A549 (cell line): Measurements from ENCODE around the gene RPS23. TPM values are rescaled to one million over a fixed set of nuclear protein-coding genes. Genes with fewer than 3 reads are reported as not detected.

Experiments used
- ATAC-seq, 2 experiments: fragments of 200-7000 bp in 1 of 2; fragments of >200 bp in 1 of 2; cut with Nextera tagmentation in 1 of 2; cut with Tn5 transposase in 1 of 2; 3 replicates each; pipeline versions ENCODE4 v1.8.0 to v1.9.1; 2018 to 2020; ENCODE audit warnings: mild to moderate bottlenecking in 1 of 2, moderate library complexity in 1 of 2
- CTCF ChIA-PET: fragments of 300-600 bp; sonication (Branson Sonifier 250); formaldehyde crosslinking; extraction: SDS; loops from one replicate; lab custom pipeline; 2021; ENCODE audit warnings: antibody characterized with exemption, inconsistent platforms; lab: Yijun Ruan, JAX
- POLR2A ChIA-PET: fragments of 350-600 bp; formaldehyde crosslinking; extraction: SDS; loops from one replicate; lab custom pipeline; 2021; ENCODE audit warnings: antibody characterized with exemption, inconsistent platforms; lab: Yijun Ruan, JAX
- DNase-seq, 2 experiments: peaks; one replicate each; pipeline versions ENCODE4 v3.0.0 to v3.0.0-alpha.2; 2011 to 2016; ENCODE audit warnings: low read depth in 1 of 2, low spot score in 1 of 2
- FAIRE-seq: peaks from 2 replicates; lab custom pipeline; 2011; peaks lifted over from hg19 to GRCh38; lab: Jason Lieb, UNC
- H3K27ac ChIP-seq, 2 experiments: fragments of >200 bp; sonication (Bioruptor Twin); formaldehyde crosslinking; 3 replicates each; pipeline ENCODE4 v1.5.1; 2016 to 2017
- H3K4me1 ChIP-seq: fragments of >200 bp; sonication (Bioruptor Twin); formaldehyde crosslinking; 3 replicates; pipeline ENCODE4 v1.6.1; 2016
- H3K4me2 ChIP-seq: fragments of >200 bp; sonication (Bioruptor Twin); formaldehyde crosslinking; 3 replicates; pipeline ENCODE4 v1.6.1; 2016
- H3K4me3 ChIP-seq: fragments of >200 bp; sonication (Bioruptor Twin); formaldehyde crosslinking; 3 replicates; pipeline ENCODE4 v1.5.1; 2016
- H3K9me3 ChIP-seq: fragments of >200 bp; sonication (Bioruptor Twin); formaldehyde crosslinking; 3 replicates; pipeline ENCODE4 v1.6.1; 2016
- ATOH8 ChIP-seq: fragments of 250-450 bp; sonication (Bioruptor Pico); IDR thresholded peaks from 2 replicates; pipeline ENCODE4 v1.5.0; 2020; ENCODE audit warnings: low read depth, mild to moderate bottlenecking, moderate library complexity
- BHLHE40 ChIP-seq: IDR thresholded peaks from 2 replicates; pipeline ENCODE4 v1.6.1; 2012; ENCODE audit warnings: low read depth, low read length, inconsistent platforms
- CEBPB ChIP-seq, 2 experiments: fragments of >200 bp in 1 of 2; sonication (Bioruptor Twin) in 1 of 2; formaldehyde crosslinking in 1 of 2; IDR thresholded peaks; 2 replicates each; pipeline ENCODE4 v1.6.1; 2012 to 2016
- CHD2 ChIP-seq: fragments of 150-350 bp; IDR thresholded peaks from 2 replicates; pipeline ENCODE4 v1.6.1; 2014; ENCODE audit warnings: low read length; ENCODE audit not compliant: partially characterized antibody
- EHF ChIP-seq: fragments of 250-450 bp; sonication (Bioruptor Pico); IDR thresholded peaks from 2 replicates; pipeline ENCODE4 v1.5.0; 2020; ENCODE audit warnings: mild to moderate bottlenecking
- EHMT2 ChIP-seq: fragments of 200-600 bp; sonication (generic); IDR thresholded peaks from 2 replicates; pipeline ENCODE4 v1.6.1; 2016; ENCODE audit warnings: antibody characterized with exemption, low read depth, mild to moderate bottlenecking, moderate library complexity
- ELK1 ChIP-seq: fragments of 150-350 bp; IDR thresholded peaks from 2 replicates; pipeline ENCODE4 v1.6.1; 2014; ENCODE audit warnings: low read depth, mild to moderate bottlenecking, low read length
- EP300 ChIP-seq, 2 experiments: fragments of >200 bp; sonication (Bioruptor Twin); formaldehyde crosslinking; IDR thresholded peaks; 2 replicates in 1 of 2; 3 replicates in 1 of 2; pipeline ENCODE4 v1.6.1; 2016 to 2017
- FOXS1 ChIP-seq: fragments of 250-450 bp; sonication (Bioruptor Pico); IDR thresholded peaks from 2 replicates; pipeline ENCODE4 v1.5.0; 2020; ENCODE audit warnings: mild to moderate bottlenecking, moderate library complexity
- GATA3 ChIP-seq: IDR thresholded peaks from 2 replicates; pipeline ENCODE4 v1.6.1; 2012; ENCODE audit warnings: borderline replicate concordance
- HDAC2 ChIP-seq: fragments of 200-600 bp; sonication (generic); IDR thresholded peaks from 2 replicates; pipeline ENCODE4 v1.6.1; 2016
- HES2 ChIP-seq: fragments of >200 bp; sonication (Bioruptor Twin); formaldehyde crosslinking; IDR thresholded peaks from 2 replicates; pipeline ENCODE4 v1.6.1; 2016
- HEYL ChIP-seq: fragments of 250-450 bp; sonication (Bioruptor Pico); IDR thresholded peaks from 2 replicates; pipeline ENCODE4 v1.8.0; 2021; ENCODE audit warnings: mild to moderate bottlenecking, moderate library complexity
- HMGXB4 ChIP-seq: fragments of 250-450 bp; sonication (Bioruptor Pico); IDR thresholded peaks from 2 replicates; pipeline ENCODE4 v1.5.0; 2021; ENCODE audit warnings: mild to moderate bottlenecking, moderate library complexity, borderline replicate concordance
- HOXA7 ChIP-seq: fragments of 250-450 bp; sonication (Bioruptor Pico); IDR thresholded peaks from 2 replicates; pipeline ENCODE4 v1.5.0; 2020; ENCODE audit warnings: mild to moderate bottlenecking, moderate library complexity
- HOXB5 ChIP-seq: fragments of 250-450 bp; sonication (Bioruptor Pico); IDR thresholded peaks from 2 replicates; pipeline ENCODE4 v1.5.0; 2020; ENCODE audit warnings: mild to moderate bottlenecking, moderate library complexity
- JUN ChIP-seq, 2 experiments: fragments of >200 bp; sonication (Bioruptor Twin); formaldehyde crosslinking; IDR thresholded peaks; 2 replicates in 1 of 2; 3 replicates in 1 of 2; pipeline ENCODE4 v1.6.1; 2016 to 2017
- MAFK ChIP-seq: fragments of 450-650 bp; IDR thresholded peaks from 2 replicates; pipeline ENCODE4 v1.6.1; 2014; ENCODE audit not compliant: partially characterized antibody
- MAZ ChIP-seq: fragments of 150-350 bp; IDR thresholded peaks from 2 replicates; pipeline ENCODE4 v1.6.1; 2014; ENCODE audit warnings: antibody characterized with exemption, low read depth, low read length, borderline replicate concordance
- MYC ChIP-seq: IDR thresholded peaks from 2 replicates; pipeline ENCODE4 v1.6.1; 2012; ENCODE audit warnings: mild to moderate bottlenecking, inconsistent platforms, low read length, improper control_type of control experiment, borderline replicate concordance
- NFE2L2 ChIP-seq: fragments of 150-350 bp; conservative IDR thresholded peaks from 2 replicates; pipeline ENCODE4 v1.6.1; 2014; ENCODE audit warnings: low read length
- NPAS2 ChIP-seq: fragments of 250-450 bp; sonication (Bioruptor Pico); IDR thresholded peaks from 2 replicates; pipeline ENCODE4 v1.8.0; 2022; ENCODE audit warnings: mild to moderate bottlenecking, moderate library complexity, borderline replicate concordance
- NR3C1 ChIP-seq: fragments of >200 bp; sonication (Bioruptor Twin); formaldehyde crosslinking; IDR thresholded peaks from 3 replicates; pipeline ENCODE4 v1.6.1; 2017
- PBX3 ChIP-seq: IDR thresholded peaks from 2 replicates; pipeline ENCODE4 v1.6.1; 2012
- PHF8 ChIP-seq: fragments of 200-600 bp; sonication (generic); IDR thresholded peaks from 2 replicates; pipeline ENCODE4 v1.6.1; 2016; ENCODE audit warnings: low read depth, mild to moderate bottlenecking, antibody characterized with exemption, moderate library complexity, borderline replicate concordance
- POLR2A ChIP-seq: IDR thresholded peaks from 2 replicates; pipeline ENCODE4 v1.6.1; 2012; ENCODE audit warnings: mild to moderate bottlenecking, low read length
- POLR2AphosphoS2 ChIP-seq: conservative IDR thresholded peaks from 2 replicates; pipeline ENCODE4 v1.6.1; 2012; ENCODE audit warnings: low read length, improper control_type of control experiment, inconsistent platforms
- RARB ChIP-seq: fragments of 250-450 bp; sonication (Bioruptor Pico); IDR thresholded peaks from 2 replicates; pipeline ENCODE4 v1.8.0; 2021; ENCODE audit warnings: mild to moderate bottlenecking, moderate library complexity
- RCOR1 ChIP-seq: fragments of 150-350 bp; IDR thresholded peaks from 2 replicates; pipeline ENCODE4 v1.6.1; 2014; ENCODE audit warnings: antibody characterized with exemption, low read length, low read depth
- RFX5 ChIP-seq: fragments of 450-650 bp; IDR thresholded peaks from 2 replicates; pipeline ENCODE4 v1.7.1; 2014; ENCODE audit warnings: antibody characterized with exemption, mild to moderate bottlenecking, moderate library complexity
- RNF2 ChIP-seq: fragments of 200-600 bp; sonication (generic); IDR thresholded peaks from 2 replicates; pipeline ENCODE4 v1.6.1; 2016; ENCODE audit warnings: low read depth, mild to moderate bottlenecking, antibody characterized with exemption, moderate library complexity, borderline replicate concordance
- SMC3 ChIP-seq: fragments of >200 bp; sonication (Bioruptor Twin); formaldehyde crosslinking; IDR thresholded peaks from 3 replicates; pipeline ENCODE4 v1.6.1; 2018; ENCODE audit warnings: inconsistent platforms
- SREBF2 ChIP-seq: fragments of 450-650 bp; IDR thresholded peaks from 2 replicates; pipeline ENCODE4 v1.6.1; 2014; ENCODE audit warnings: mild to moderate bottlenecking, moderate library complexity
- TFCP2L1 ChIP-seq: fragments of 250-450 bp; sonication (Bioruptor Pico); IDR thresholded peaks from 2 replicates; pipeline ENCODE4 v1.5.0; 2021; ENCODE audit warnings: mild to moderate bottlenecking
- ZNF302 ChIP-seq: fragments of 250-450 bp; sonication (Bioruptor Pico); IDR thresholded peaks from 2 replicates; pipeline ENCODE4 v1.9.0; 2021; ENCODE audit warnings: inconsistent platforms, mild to moderate bottlenecking, moderate library complexity
- WGBS: methylation state at CpG from one replicate; pipeline ENCODE4 v1.1.6; 2017; ENCODE audit errors: missing lambda C conversion rate; 5-methylcytosine and 5-hydroxymethylcytosine counted together
- polyA plus RNA-seq, 4 experiments: library from polyadenylated mRNA; depleted of rRNA in 3 of 4; stranded (reverse); fragments of >200 nt; fragmentation: RNase III in 1 of 4; extraction: RNeasy Plus Mini Kit Qiagen cat#74134 plus additional on column Dnase treatment in 1 of 4; gene quantifications; 2 replicates in 3 of 4; 3 replicates in 1 of 4; pipeline ENCODE4 v1.2.3, GENCODE V29; 2011 to 2017

Gene RPS23
- polyA plus RNA-seq, 2 of the 4 experiments (the other 2 are of a cell fraction) = 4,112 to 5,033 TPM

GRCh38 chr5:82275216-82275664 lies 2.9 kb downstream of the RPS23 start (continued):
- TF ChIP-seq TFCP2L1 (CRISPR knock-in tag) (peak; percentile 86), FOXS1 (CRISPR knock-in tag) (no peak), NFE2L2 (no peak), HDAC2 (no peak), RARB (peak; percentile 87), HES2 (no peak), ELK1 (no peak), HMGXB4 (CRISPR knock-in tag) (peak; percentile 71; the same call in 1 of the 2 replicates), ATOH8 (CRISPR knock-in tag) (no peak), BHLHE40 (no peak), PBX3 (no peak), EP300 (IDR thresholded peaks at IDR 0.05) (no peak), RCOR1 (no peak), EHMT2 (no peak), CHD2 (no peak), RNF2 (no peak), SMC3 (no peak), NPAS2 (CRISPR knock-in tag) (no peak), PHF8 (no peak), MYC (no peak)

GRCh38 chr5:82274343-82275211 lies 3.6 kb downstream of the RPS23 start:
- Histone ChIP-seq H3K27ac (no peak overlapping the region), H3K9me3 (no peaks in the 10 kb centered on the region), H3K4me2 (no peak overlapping the region), H3K4me3 (no peak overlapping the region), H3K4me1 (peaks cover 17% of the 10 kb centered on the region; the same call in 2 of the 3 replicates)
- WGBS = 92% methylated on average over 30 of the region's 31 CpGs
- ChIA-PET POLR2A (interaction anchor here (1.3 kb wide), 1 partner anchor 15 kb away, joined by 3 read pairs; no protein-coding TSS in a partner anchor), CTCF (interaction anchor here (0.6 to 1.8 kb wide), 4 partner anchors 15 to 850 kb away, joined by 3 to 6 read pairs (median 4); no protein-coding TSS in a partner anchor)
- FAIRE-seq (no peak), ATAC-seq (peak; percentile 21 to 22), DNase-seq (peak in 1 of 2 experiments; percentile 16)
- no peak for TF ChIP-seq NR3C1
- TF ChIP-seq NFE2L2 = no peak
- TF ChIP-seq SMC3 = no peak
- 0 out of 2 replicates have a peak, but pooled peaks have one; percentile 19 for TF ChIP-seq GATA3
- no peak for TF ChIP-seq RFX5
- TF ChIP-seq JUN (IDR thresholded peaks at IDR 0.05) = no peak; a peak in 2 of 5 replicates
- TF ChIP-seq BHLHE40 = no peak
- TF ChIP-seq PHF8 = no peak
- no peak for TF ChIP-seq EHF
- TF ChIP-seq ZNF302 (CRISPR knock-in tag) = no peak
- TF ChIP-seq RCOR1 = no peak
- TF ChIP-seq POLR2A = 0 out of 2 replicates have a peak, but pooled peaks have one; percentile 1
- TF ChIP-seq HOXB5 (CRISPR knock-in tag) = 0 out of 2 replicates have a peak, but pooled peaks have one; percentile 27
- no peak for TF ChIP-seq MAFK
- TF ChIP-seq POLR2AphosphoS2 = peak; percentile 46; the same call in 1 of the 2 replicates
- TF ChIP-seq MAZ = no peak
- no peak for TF ChIP-seq SREBF2
- TF ChIP-seq FOXS1 (CRISPR knock-in tag) = no peak
- no peak for TF ChIP-seq CEBPB (IDR thresholded peaks at IDR 0.05)
- peak; percentile 59; the same call in 1 of the 2 replicates for TF ChIP-seq HOXA7 (CRISPR knock-in tag)
- TF ChIP-seq TFCP2L1 (CRISPR knock-in tag) = peak; percentile 85
- no peak for TF ChIP-seq HEYL
